H9 (cell line): ENCODE results near the gene TTC1. TPM values are rescaled to one million over a fixed set of nuclear protein-coding genes. Genes with fewer than 3 reads are reported as not detected.

Source experiments
- DNase-seq: peaks from one replicate; pipeline ENCODE4 v3.0.0-alpha.2; 2017
- H2AFZ ChIP-seq: one replicate; pipeline ENCODE4 v1.6.1; 2013; ENCODE audit warnings: mild to moderate bottlenecking, low read length, control low read depth, moderate library complexity
- H2AK5ac ChIP-seq: 2 replicates; pipeline ENCODE4 v1.6.1; 2013; ENCODE audit warnings: low read length, control low read depth, mixed read lengths; ENCODE audit not compliant: insufficient read length
- H2BK120ac ChIP-seq: one replicate; pipeline ENCODE4 v1.6.1; 2013; ENCODE audit warnings: low read depth, mild to moderate bottlenecking, low read length, control low read depth, inconsistent platforms; ENCODE audit not compliant: poor library complexity, severe bottlenecking
- H2BK12ac ChIP-seq: 2 replicates; pipeline ENCODE4 v1.6.1; 2013; ENCODE audit warnings: low read length, control low read depth, mixed read lengths, low read depth; ENCODE audit not compliant: insufficient read length
- H2BK15ac ChIP-seq: 2 replicates; pipeline ENCODE4 v1.6.1; 2013; ENCODE audit warnings: low read depth, low read length, control low read depth
- H2BK20ac ChIP-seq: one replicate; pipeline ENCODE4 v1.6.1; 2013; ENCODE audit warnings: low read depth, mild to moderate bottlenecking, low read length, control low read depth, inconsistent platforms; ENCODE audit not compliant: poor library complexity, severe bottlenecking
- H2BK5ac ChIP-seq: 2 replicates; pipeline ENCODE4 v1.6.1; 2013; ENCODE audit warnings: low read length, control low read depth, mixed read lengths; ENCODE audit not compliant: insufficient read length
- H3K14ac ChIP-seq: 2 replicates; pipeline ENCODE4 v1.6.1; 2013; ENCODE audit warnings: low read length, control low read depth; ENCODE audit not compliant: insufficient read depth
- H3K18ac ChIP-seq: 2 replicates; pipeline ENCODE4 v1.6.1; 2013; ENCODE audit warnings: low read depth, mild to moderate bottlenecking, mixed read lengths, low read length, control low read depth; ENCODE audit not compliant: insufficient read length
- H3K23ac ChIP-seq: 2 replicates; pipeline ENCODE4 v1.6.1; 2013; ENCODE audit warnings: low read length, control low read depth, mixed read lengths, low read depth; ENCODE audit not compliant: insufficient read length
- H3K23me2 ChIP-seq: 2 replicates; pipeline ENCODE4 v1.6.1; 2013; ENCODE audit warnings: low read depth, mild to moderate bottlenecking, mixed read lengths, low read length, control low read depth; ENCODE audit not compliant: insufficient read length, poor library complexity, severe bottlenecking
- H3K27ac ChIP-seq: 2 replicates; pipeline ENCODE4 v1.5.1; 2013; ENCODE audit warnings: low read length, control low read depth, mixed read lengths, low read depth; ENCODE audit not compliant: insufficient read length
- H3K27me3 ChIP-seq: 2 replicates; pipeline ENCODE4 v1.6.1; 2013; ENCODE audit warnings: low read length, control low read depth, inconsistent platforms; ENCODE audit not compliant: insufficient read depth
- H3K4ac ChIP-seq: 2 replicates; pipeline ENCODE4 v1.6.1; 2013; ENCODE audit warnings: low read depth, mild to moderate bottlenecking, control low read depth, inconsistent platforms, low read length, moderate library complexity
- H3K4me1 ChIP-seq: 2 replicates; pipeline ENCODE4 v1.6.1; 2013; ENCODE audit warnings: low read length, control low read depth, inconsistent platforms; ENCODE audit not compliant: insufficient read depth
- H3K4me2 ChIP-seq: 2 replicates; pipeline ENCODE4 v1.6.1; 2013; ENCODE audit warnings: low read length, control low read depth, mixed read lengths; ENCODE audit not compliant: insufficient read length, insufficient read depth
- H3K56ac ChIP-seq: 2 replicates; pipeline ENCODE4 v1.6.1; 2013; ENCODE audit warnings: low read depth, mild to moderate bottlenecking, mixed read lengths, low read length, control low read depth; ENCODE audit not compliant: insufficient read length
- H3K79me1 ChIP-seq: 2 replicates; pipeline ENCODE4 v1.6.1; 2013; ENCODE audit warnings: low read depth, mild to moderate bottlenecking, moderate library complexity, low read length, control low read depth, inconsistent platforms; ENCODE audit not compliant: insufficient read depth, poor library complexity, severe bottlenecking
- H3K79me2 ChIP-seq: 2 replicates; pipeline ENCODE4 v1.6.1; 2013; ENCODE audit warnings: low read length, control low read depth, inconsistent platforms; ENCODE audit not compliant: insufficient read depth
- H3K9ac ChIP-seq: 2 replicates; pipeline ENCODE4 v1.6.1; 2013; ENCODE audit warnings: low read length, control low read depth, mixed read lengths; ENCODE audit not compliant: insufficient read length; ENCODE audit errors: extremely low read depth
- H3K9me3 ChIP-seq: one replicate; pipeline ENCODE4 v1.6.1; 2013; ENCODE audit warnings: low read depth, low read length, inconsistent platforms; ENCODE audit not compliant: control insufficient read depth
- H3T11ph ChIP-seq: one replicate; pipeline ENCODE4 v1.6.1; 2013; ENCODE audit warnings: mild to moderate bottlenecking, low read length, control low read depth, inconsistent platforms
- H4K20me1 ChIP-seq: one replicate; pipeline ENCODE4 v1.6.1; 2013; ENCODE audit not compliant: control insufficient read depth, insufficient read length, insufficient read depth
- H4K5ac ChIP-seq: 2 replicates; pipeline ENCODE4 v1.6.1; 2013; ENCODE audit warnings: low read depth, mild to moderate bottlenecking, mixed read lengths, low read length, control low read depth; ENCODE audit not compliant: insufficient read length
- H4K8ac ChIP-seq: replicated peaks from 2 replicates; pipeline ENCODE4 v1.6.1; 2013; ENCODE audit warnings: low read length, control low read depth, mixed read lengths, low read depth; ENCODE audit not compliant: insufficient read length
- H4K91ac ChIP-seq: 2 replicates; pipeline ENCODE4 v1.6.1; 2013; ENCODE audit warnings: low read depth, mild to moderate bottlenecking, moderate library complexity, mixed read lengths, low read length, control low read depth; ENCODE audit not compliant: insufficient read length
- H3K27ac Mint-ChIP-seq, 3 experiments: 2 replicates in 2 of 3; 3 replicates in 1 of 3; pipeline ENCODE4 v1.8.0; 2020 to 2021; ENCODE audit warnings: mixed read lengths in 3 of 3, mild to moderate bottlenecking in 1 of 3, moderate library complexity in 1 of 3
- H3K27me3 Mint-ChIP-seq: 2 replicates; pipeline ENCODE4 v1.8.0; 2021; ENCODE audit warnings: low read depth, mild to moderate bottlenecking, moderate library complexity, mixed read lengths
- H3K36me3 Mint-ChIP-seq, 3 experiments: 2 replicates in 2 of 3; 3 replicates in 1 of 3; pipeline ENCODE4 v1.8.0; 2020 to 2021; ENCODE audit warnings: low read depth in 3 of 3, mixed read lengths in 3 of 3; ENCODE audit not compliant: insufficient read depth in 1 of 3
- H3K4me1 Mint-ChIP-seq, 2 experiments: 2 replicates each; pipeline ENCODE4 v1.8.0; 2020; ENCODE audit warnings: mixed read lengths in 2 of 2
- H3K4me3 Mint-ChIP-seq, 2 experiments: 2 replicates in 1 of 2; 3 replicates in 1 of 2; pipeline ENCODE4 v1.8.0; 2020 to 2021; ENCODE audit warnings: mild to moderate bottlenecking in 2 of 2, mixed read lengths in 2 of 2, moderate library complexity in 1 of 2
- H3K9me3 Mint-ChIP-seq, 2 experiments: 2 replicates in 1 of 2; 3 replicates in 1 of 2; pipeline ENCODE4 v1.8.0; 2020; ENCODE audit warnings: mild to moderate bottlenecking in 2 of 2, mixed read lengths in 2 of 2, moderate library complexity in 1 of 2
- CTCF ChIP-seq: fragments of 200-600 bp; sonication (generic); conservative IDR thresholded peaks from 3 replicates; pipeline ENCODE4 v1.8.0; 2021; ENCODE audit warnings: antibody characterized with exemption, mild to moderate bottlenecking
- WGBS: extraction: QIAGEN DNeasy Blood & Tissue Kit; methylation state at CpG from one replicate; pipeline ENCODE4 v1.1.7; 2013; ENCODE audit warnings: missing lambda C conversion rate, low lambda C conversion rate, mixed read lengths; ENCODE audit not compliant: insufficient read length; ENCODE audit errors: extremely low coverage; 5-methylcytosine and 5-hydroxymethylcytosine counted together
- total RNA-seq: library from RNA; stranded (reverse); gene quantifications from 2 replicates; pipeline ENCODE4 v1.2.1, GENCODE V29; 2021

TTC1 gene
- total RNA-seq, 1 experiment from 2014 or later: 62.6 TPM

GRCh38 chr5:159993194-159993593 is 15.7 kb upstream of the TTC1 start:
- Histone ChIP-seq H3K9me3 (no peaks in the 10 kb centered on the region), H3K27me3 (no peaks in the 10 kb centered on the region), H4K5ac (no peak overlapping the region), H3K79me1 (no peaks in the 10 kb centered on the region), H2BK20ac (no peak overlapping the region), H3K56ac (no peak overlapping the region), H2AFZ (no peak overlapping the region), H3K14ac (no peak overlapping the region), H3K4me1 (no peaks in the 10 kb centered on the region), H4K8ac (no peak overlapping the region), H4K20me1 (no peaks in the 10 kb centered on the region), H3K9ac (no peak overlapping the region), H3K4ac (no peak overlapping the region), H2BK120ac (no peak overlapping the region), H2BK5ac (no peak overlapping the region), H4K91ac (no peak overlapping the region), H3K23ac (no peak overlapping the region), H2BK12ac (no peak overlapping the region), H3K27ac (no peak overlapping the region), H2BK15ac (no peak overlapping the region), H2AK5ac (no peak overlapping the region), H3K18ac (no peak overlapping the region), H3K23me2 (no peaks in the 10 kb centered on the region), H3K79me2 (no peaks in the 10 kb centered on the region), H3K4me2 (no peak overlapping the region), H3T11ph (no peak overlapping the region)
- no peak overlapping the region for H3K4me3 Mint-ChIP-seq
- TF ChIP-seq CTCF: no peak
- no CpG with 5 or more reads among the region's 2 CpGs for WGBS
- H3K27ac Mint-ChIP-seq: no peak overlapping the region
- H3K9me3 Mint-ChIP-seq: peaks cover 7 to 12% of the 10 kb centered on the region in 2 experiments; a peak in 4 of 5 replicates
- H3K27me3 Mint-ChIP-seq: peaks cover 24% of the 10 kb centered on the region
- no peak for DNase-seq
- 0 out of 4 replicates have a peak, but pooled peaks cover 0 to 2% of the 10 kb centered on the region in 2 experiments for H3K4me1 Mint-ChIP-seq
- peaks cover 0 to under 1% (median 0%) of the 10 kb centered on the region in 3 experiments; a peak in 2 of 7 replicates for H3K36me3 Mint-ChIP-seq
